PC-9 (cell line): ENCODE measurements around the gene CBLN4.

Experiments used
- EZH2 ChIP-seq: fragments of 200-600 bp; sonication (generic); IDR thresholded peaks from 2 replicates; pipeline ENCODE4 v1.8.0; 2017; ENCODE audit warnings: antibody characterized with exemption, low read depth
- TF ChIP-seq, protein P1 (sequence below): fragments of 200-600 bp; sonication (generic); conservative IDR thresholded peaks from 2 replicates; pipeline ENCODE4 v1.6.1; 2017; ENCODE audit warnings: mixed run types, antibody characterized with exemption, mild to moderate bottlenecking, moderate library complexity

DNA sequence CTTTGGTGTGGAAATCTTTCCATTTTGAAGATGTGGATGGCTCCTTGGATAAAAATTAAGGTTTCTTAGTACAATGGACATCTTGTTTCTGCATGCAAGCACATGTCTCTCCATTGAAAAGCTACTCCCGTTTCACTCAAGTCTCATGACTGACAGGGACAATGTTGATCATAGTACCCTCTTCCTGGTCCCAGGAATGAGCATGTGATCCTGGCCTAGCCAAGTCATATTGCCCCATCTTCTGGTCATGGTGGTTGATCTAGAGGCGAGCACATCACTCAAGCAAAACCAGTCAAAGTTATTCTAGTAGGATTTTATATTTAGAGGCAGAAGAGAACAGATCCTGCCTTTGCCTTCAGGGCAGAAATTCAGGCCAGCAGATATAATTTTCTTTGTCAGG, 12.2 kb upstream of the CBLN4 start:
- TF ChIP-seq, protein P1, sequence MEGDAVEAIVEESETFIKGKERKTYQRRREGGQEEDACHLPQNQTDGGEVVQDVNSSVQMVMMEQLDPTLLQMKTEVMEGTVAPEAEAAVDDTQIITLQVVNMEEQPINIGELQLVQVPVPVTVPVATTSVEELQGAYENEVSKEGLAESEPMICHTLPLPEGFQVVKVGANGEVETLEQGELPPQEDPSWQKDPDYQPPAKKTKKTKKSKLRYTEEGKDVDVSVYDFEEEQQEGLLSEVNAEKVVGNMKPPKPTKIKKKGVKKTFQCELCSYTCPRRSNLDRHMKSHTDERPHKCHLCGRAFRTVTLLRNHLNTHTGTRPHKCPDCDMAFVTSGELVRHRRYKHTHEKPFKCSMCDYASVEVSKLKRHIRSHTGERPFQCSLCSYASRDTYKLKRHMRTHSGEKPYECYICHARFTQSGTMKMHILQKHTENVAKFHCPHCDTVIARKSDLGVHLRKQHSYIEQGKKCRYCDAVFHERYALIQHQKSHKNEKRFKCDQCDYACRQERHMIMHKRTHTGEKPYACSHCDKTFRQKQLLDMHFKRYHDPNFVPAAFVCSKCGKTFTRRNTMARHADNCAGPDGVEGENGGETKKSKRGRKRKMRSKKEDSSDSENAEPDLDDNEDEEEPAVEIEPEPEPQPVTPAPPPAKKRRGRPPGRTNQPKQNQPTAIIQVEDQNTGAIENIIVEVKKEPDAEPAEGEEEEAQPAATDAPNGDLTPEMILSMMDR: no peak
- TF ChIP-seq EZH2: no peak
